HG02852 (cell line): ENCODE results near the gene STK17B.
"Not testable (repeated sequence)": the region's sequence is repeated elsewhere in the genome, so short reads cannot be mapped to it uniquely, and the experiment has no call there.

Experiments
- ATAC-seq: cut with Tn5 transposase; IDR thresholded peaks from one replicate; pipeline ENCODE4 v1.9.1; 2021; ENCODE audit warnings: mild to moderate bottlenecking, moderate library complexity; ENCODE audit not compliant: unreplicated experiment

The STK17B gene

DNA sequence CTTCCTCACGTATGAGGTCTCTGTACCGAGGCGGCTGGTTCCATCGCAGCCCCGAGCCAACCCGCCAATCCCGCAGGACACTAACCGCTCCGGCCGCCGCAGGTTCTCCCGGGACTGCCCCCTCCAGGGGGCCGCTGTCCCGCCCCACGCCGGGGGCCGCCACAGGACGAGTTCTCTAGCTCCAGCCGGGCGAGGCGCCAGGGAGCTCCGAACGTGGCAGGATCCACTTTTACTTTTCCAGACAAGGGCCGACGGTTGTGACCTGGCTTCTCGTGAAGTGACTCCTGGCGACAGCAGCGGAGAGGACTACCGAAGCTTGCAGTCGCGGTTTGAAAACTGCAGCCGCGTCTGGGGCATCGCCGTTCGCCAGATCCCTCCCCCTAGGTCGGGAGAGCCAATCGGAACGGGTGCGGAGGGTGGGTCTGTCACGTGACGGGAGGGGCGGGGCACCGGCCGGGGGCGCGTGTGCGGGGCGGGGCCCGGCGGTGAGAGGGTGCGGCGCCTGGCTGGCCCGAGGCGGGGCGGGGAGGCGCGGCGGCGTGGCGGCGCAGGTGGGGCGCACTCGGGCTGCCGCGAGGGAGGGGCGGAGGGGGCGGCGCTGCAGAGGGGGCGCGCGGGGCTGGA is at the start of gene STK17B:
TSS of gene STK17B (minus strand) at position 331 of the 624 bp plus-strand sequence. CDS start 8,195 bp downstream, outside the sequence.
- peak; percentile 50 for ATAC-seq

DNA sequence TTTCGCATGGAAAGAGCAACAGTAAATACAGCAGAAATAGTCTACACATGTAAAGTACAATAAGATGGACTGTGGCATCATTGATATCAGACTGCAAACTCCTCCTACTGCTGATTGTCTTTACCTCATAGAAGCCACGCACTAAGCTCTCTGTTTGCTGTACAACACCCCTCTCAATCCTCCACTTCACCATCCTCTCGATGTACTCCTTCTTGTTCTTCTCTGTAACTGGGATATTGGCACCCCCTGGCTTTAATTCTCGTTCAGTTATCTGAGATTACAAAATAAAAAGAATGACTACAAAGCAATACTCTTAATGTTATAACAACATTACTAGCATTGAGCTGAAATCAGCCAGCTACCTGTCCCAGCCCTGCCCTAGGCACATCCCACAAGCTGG is 49.3 kb upstream of the STK17B start:
- no peak for ATAC-seq

DNA sequence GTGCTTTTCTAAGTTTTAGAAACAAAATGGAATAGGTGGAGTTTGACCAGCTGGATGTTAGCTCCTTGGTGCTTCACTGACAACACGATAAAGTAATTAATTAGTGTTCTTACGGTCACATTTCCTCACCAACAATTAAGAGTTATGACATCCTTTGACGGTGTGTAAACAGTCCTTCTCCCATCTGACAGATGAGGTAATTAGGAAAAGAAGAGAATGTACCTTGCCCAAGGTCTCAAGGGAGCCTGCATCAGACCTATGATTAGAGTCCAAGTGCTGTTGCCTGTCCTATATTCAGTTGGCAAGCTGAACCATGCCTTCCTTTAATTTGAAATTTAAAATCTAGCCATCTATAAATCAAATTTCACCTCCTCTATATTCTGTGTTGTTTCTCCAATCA is 48.3 kb upstream of the STK17B start:
- ATAC-seq, result no peak

DNA sequence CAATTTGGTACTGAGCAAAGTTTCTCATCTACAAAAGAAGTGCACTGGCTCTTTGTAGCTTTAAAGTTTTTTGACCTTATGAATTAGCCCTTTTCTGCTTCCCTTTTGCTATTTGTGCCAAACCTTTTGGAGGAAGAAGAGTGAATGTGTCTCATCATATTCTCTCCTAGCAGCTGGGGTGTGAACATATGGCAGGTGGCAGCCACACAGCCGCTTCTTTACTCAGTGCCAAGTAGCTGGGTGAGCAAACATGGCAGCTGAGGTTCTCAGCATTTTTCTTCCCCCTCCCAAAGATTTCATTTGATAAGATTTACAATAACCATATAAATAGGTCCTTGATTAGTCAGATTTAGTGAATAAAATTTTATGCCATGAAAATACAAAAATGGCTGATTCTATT is 46.7 kb upstream of the STK17B start:
- no peak for ATAC-seq

DNA sequence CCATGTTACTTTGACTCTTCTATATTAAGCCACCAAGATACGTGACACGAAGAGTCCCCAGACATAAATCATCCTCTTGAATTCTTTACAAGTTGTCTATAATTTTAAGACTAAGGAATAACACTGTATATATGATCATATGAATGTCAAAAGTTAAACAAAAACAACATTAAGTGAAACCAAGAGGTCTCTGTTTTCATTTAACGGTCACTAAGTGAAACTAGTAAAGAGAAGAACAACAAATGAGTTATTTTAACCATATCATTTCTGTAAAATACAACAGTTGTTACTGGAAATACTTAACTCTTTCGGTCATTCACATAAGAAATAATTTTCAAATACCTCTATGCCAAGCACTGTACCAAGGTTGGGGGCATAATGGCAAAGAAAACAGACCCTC is 45.7 kb upstream of the STK17B start:
- ATAC-seq, result no peak

DNA sequence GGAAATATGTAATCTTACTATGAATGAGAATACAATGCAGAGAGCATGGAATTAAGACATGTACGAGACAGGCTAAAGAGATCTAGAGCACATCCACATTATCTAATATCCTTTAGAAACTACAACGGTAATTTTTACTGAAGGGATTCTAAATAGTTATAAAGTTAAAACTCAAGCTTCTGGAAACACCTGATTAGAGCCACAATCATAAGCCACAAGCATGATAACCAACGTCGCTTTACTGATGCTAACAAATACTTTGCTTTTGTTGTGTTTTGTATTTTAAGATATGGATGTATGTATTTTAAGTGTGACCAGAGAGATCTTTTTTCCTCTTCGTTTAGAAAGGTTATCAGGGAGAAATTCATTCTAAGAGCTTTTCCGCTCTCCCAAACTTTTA is 44.0 kb upstream of the STK17B start:
- ATAC-seq, result no peak

DNA sequence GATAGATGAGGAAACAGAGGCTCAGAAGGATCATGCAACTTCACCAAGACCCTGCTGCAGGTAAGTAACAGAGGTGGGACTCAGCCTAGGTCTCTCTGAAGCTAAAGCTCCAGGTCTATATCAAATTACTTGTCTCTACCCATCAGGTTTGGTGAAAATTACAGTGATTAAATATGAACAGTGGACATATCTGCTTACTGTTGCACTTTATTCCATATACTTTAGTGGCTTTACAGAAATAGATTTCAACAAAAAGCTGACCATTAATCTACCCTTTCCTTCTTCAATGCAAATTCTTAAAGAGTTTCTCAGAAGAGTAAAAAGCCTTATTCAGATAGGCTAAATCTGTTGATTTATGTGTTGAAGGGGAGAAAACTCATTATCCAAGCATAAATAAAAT is 42.8 kb upstream of the STK17B start:
- no peak for ATAC-seq

DNA sequence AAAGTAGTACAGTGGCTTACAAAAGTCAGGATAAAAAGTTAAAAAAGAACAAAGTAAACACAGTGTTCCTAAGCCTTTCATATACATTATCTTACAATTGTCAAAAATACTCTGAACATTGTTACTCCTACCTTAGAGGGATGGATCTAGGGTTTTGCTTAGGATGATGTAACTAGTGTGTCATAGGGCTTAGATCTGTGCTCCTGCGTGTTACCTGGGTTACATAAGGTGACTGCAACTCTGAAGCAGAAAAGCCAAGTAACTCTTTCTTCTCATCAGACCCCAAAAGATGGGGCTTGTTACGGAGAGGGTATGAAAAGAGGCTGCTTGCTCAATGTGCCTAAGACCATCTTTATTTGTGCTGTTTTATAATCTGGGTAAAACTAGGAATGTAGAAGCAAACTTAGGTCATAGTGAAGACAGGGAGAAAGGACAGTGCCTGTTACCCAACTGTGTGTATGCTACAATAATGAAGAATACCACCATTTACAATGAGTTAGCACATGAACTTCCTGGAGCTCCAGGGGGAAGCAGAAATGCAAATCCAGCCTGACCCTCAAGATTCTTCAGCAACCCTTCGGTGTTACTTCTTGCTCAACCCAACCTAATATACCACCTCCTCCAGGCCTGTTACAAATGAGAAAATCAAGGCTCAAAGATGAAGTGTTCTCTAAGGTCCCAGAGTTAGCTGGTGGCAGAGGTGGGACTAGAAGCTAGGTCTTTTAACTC is 42.0 kb upstream of the STK17B start:
- no peak for ATAC-seq

DNA sequence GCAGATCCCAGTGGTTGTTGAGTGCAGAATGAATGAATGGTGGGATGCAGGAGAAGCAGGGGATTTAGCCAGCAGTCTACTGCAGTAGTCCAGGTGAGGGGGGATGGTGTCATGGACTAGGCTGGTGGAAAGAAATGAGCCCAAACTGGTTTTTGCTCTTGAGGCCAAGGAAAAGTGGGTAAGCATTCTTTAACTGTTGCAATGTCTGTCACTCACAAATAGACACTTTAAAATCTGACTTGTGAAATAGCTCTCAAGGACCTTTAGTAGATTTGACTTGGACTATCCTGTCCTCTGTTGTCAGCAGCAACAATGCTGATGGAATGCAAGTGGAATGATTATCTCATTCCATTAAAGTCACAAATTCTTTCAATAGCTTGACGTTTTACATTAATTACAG is 37.5 kb upstream of the STK17B start:
- ATAC-seq, result no peak

DNA sequence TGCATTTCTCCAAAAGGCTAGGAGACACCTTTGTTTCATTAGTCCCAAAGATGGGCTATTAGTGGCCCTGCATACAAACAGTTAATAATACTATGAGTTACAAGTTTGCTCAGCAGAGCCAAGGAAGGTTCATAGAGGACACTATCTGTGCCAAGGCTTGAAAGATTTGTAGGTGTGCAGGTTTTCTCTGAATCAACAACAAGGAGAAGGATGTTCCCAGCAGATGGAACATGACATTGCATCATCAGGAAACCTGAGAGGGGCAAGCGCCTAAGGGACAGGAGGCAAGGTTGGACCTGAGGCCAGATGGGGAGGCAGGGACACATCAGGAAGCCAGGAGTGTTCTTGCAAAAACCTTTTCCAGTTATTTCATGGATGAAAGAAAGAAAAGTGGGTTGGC is 35.4 kb upstream of the STK17B start:
- no peak for ATAC-seq

DNA sequence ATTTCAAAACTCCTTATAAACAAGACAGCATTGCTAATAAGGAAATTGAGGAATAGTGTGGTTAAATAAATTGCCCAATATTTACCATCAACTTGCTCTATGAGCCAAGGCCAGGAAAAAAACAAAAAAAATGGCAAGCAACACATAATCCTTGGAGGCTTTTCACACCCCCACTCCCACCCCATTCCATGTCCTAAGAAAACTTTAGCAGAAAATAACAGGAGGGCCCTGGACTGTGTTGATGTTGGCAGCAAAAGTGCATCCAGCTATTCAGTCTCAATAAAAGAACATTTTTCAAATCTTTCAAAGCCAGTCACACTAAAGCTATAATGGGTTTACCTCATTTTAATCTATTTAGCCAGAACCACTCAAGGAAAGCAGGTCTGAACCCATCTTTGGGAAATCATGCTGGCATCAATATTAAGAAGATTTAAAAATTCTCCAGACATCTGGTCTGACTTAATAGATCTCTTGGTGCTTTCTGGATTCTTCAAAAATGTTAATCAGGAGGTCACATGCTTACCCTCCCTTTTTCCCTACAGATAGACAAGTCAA is 34.6 kb upstream of the STK17B start:
- no peak for ATAC-seq

DNA sequence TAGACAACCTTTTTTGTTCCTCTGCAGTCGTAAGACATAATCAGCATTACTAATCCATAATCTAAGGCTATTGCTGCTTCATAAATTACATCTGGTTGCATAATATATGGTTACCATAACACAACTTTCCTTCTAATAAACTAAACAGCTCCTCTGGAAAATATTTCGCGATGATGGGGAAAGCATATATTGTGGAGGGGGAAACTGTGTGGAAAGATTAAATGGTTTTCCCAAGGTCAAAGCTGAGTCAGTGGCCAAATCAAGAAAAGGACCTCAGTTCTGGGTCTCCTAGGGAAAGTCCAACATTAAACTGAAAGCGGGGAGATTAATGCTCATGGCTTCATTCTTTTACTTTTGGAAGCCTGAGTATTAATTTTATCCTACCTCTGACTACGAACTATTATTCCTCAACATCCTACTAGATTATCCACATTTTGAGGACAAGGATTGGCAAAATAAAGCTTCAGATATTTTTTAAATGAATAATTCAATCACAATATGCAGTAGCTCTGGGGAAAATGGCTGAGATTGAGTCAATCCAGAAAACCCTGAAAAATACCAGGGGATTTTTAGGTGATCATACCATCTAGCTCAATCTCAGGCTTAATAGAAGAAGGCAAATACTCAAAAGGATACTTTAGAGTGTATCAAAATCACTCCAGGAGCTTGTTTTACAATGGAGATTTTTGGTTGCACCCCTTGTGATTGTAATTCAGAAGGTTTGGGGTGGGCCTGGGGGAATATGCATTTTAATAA is 33.8 kb upstream of the STK17B start:
- ATAC-seq, result peak; percentile 29

DNA sequence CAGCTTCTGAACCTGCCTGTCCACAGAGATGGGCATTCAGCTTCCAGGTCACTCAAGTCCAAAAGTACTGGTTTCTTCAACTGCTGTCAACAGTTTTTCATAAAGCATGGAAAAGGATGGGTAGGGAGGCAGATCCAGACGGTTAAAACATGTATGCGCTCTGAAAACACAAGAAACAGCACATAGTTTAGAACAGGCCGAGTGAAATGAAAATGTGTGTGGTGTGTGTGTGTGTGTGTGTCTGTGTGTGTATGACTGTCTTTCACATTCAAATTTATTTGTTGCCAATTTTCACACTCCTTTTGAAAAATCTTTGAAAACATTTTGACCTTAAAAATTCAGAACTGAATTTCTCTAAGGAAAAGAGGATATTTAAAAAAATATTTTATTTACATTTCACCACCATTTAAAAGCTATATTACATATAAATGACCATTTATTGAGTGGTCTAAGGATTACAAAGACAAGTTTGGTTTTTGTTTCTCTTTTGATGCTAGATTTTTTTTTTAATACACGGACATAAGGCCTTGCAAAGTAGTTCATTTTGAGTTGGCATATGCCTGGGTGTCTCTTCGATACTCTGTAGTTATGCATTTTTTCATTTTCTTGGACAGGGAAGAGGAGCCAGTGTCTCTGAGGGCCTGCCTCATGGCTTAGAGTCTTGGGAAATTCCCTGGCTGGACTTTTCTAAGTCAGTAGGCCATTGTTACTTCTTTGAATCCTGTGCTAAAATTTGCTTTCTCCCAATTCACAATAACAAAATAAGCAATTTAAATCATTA is 30.0 kb upstream of the STK17B start:
- no peak for ATAC-seq

DNA sequence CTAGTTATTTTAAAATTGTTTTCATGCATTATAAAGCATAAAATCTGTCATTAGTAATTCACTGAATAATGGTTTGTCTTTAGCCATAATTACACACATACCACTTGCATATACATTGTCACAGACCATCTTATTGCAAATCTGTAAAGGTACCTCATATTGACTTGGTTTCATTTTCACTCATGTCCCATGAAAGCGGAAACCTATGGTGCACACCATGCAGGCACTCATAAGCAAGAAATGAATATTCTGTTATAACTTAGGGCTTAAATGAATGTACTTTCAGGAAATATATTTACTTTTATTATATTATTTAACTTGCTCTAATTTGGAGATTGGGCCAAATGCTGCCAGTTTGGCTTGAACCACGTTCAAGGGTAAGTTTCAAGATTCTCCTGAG is 29.2 kb upstream of the STK17B start:
- peak; percentile 99 for ATAC-seq

DNA sequence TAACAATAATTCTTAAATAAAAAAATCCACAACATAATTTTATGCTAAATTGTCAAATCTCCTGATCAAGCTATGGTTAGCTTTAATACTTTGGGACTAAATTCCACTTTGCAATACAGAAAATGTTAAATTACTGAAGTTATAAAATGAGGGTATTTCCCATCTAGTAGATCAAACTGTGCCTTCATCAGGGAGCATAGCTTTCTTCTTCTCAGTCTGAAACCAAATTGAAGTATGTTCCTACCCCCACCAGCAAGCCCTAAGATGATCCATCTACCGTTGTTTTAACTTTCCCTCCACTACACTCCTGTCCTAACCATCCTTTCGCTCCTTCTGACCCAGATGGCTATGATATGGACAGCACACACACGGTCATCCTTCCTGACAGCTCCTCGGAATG is 24.4 kb upstream of the STK17B start:
- no peak for ATAC-seq

DNA sequence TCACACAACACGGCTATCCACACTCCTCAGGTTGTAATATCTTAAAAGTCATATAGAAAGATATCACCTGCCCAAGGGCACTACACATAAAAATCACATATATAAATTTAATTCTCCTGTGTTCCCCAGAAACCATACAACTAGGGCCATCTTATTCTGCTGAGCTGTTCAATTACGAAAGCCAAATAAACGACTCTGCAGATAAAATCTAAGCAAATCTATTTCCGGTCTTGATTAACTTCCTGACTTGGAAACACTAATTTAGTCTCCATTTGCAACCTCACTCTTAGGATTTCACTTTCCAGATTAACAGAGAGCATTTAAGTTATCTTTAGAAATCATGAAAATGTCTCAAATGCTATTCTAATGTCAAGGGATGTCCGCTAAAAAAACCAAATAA is 23.9 kb upstream of the STK17B start:
- no peak for ATAC-seq

DNA sequence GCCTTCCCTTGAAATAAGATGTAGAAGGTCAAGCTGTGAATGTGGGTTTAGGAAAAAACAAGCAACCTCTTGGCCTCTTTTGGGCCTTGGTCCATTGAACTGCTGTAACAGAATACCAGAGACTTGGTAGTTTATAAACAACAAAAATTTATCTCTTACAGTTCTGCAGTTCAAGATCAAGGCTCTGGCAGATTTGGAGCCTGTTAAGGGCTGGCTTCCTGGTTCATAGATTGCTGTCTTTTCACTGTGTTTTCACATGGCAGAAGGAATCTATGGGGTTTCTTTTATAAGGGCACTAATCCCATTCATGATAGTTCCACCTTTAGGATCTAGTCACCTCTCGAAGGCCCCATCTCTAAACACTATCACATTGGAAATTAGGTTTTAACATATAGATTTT is 20.2 kb upstream of the STK17B start:
- no peak for ATAC-seq

DNA sequence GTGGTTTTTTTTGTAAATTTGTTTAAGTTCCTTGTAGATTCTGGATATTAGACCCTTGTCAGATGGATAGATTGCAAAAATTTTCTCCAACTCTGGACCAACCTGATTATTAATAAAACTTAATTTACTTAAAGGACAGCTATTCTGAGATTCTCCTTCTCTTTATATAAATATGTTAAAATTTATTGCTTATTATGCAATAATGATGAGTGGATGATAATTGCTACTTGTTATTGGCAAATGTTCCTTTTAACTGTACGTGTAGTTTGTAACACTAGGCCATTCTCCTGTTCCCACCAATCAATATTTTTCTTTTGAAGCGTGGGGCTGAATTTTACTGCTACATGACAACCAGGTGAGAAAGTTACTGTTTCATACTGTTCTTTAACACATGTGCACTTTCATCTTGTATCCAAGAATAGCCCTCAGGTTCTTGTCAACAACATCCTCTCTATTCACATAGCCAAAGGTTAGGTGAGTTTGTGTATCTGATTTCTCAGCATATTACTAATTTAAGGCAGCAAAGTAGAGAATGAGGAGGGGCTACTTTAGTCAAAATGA is 16.6 kb upstream of the STK17B start:
- ATAC-seq, result no peak

DNA sequence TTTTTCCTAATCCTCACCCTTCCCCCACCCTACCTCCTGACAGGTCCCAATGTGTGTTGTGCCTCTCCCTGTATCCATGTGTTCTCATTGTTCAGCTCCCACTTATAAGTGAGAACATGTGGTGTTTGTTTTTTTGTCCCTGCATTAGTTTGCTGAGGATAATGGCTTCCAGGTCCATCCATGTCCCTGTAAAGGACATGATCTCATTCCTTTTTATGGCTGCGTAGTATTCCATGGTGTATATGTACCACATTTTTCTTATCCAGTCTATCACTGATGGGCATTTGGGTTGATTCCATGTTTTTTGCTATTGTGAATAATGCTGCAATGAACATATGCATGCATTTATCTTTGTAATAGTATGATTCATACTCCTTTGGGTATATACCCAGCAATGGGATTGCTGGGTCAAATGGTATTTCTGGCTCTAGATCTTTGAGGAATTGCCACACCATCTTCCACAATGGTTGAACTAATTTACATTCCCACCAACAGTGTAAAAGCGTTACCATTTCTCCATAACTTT is 15.9 kb upstream of the STK17B start:
- not testable (repeated sequence) for ATAC-seq

DNA sequence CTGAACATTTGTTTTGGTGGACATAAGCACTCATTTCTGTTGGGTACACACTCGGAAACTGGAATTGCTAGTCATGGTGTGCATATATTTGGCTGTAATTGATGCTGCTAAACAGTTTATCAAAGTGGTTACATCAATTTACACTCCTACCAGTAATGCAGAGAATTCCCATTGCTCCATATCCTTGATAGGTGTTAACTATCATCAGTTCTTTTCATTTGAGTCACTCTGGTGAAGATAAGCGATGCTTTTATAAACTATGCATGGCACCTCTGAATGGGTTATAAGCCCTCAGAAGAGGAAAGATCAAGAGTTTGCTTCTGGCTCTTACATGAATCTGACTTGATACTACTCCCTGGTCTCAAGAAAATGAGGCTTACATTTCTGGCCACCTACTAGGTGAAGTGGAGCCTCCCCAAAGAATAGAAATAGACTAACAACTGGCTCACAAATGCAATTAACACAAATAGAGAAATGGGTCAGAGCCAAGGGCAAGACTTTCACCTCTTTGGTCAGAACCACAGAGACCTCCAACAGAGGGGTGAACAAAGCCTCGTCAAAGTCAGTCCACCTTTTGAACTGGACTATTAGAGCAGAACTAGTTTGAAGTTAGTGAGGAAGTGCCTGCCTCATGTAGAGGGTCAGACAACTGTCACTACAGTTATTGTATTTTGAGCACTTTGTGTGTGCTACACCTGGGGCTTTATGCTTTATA is 15.0 kb upstream of the STK17B start:
- no peak for ATAC-seq
